MM.1S (cell line): ENCODE measurements around the gene EPN3.

Source experiments
- DNase-seq: peaks from one replicate; pipeline ENCODE4 v3.0.0-alpha.2; 2015
- H2AFZ ChIP-seq: fragments of 300-600 bp; sonication (generic); 2 replicates; pipeline ENCODE4 v1.6.0; 2016; ENCODE audit warnings: antibody characterized with exemption, low read length
- H3F3A ChIP-seq: fragments of 300-600 bp; sonication (generic); 2 replicates; pipeline ENCODE4 v1.6.1; 2016; ENCODE audit warnings: mild to moderate bottlenecking, antibody characterized with exemption, low read length, moderate library complexity, mixed read lengths; ENCODE audit not compliant: insufficient read depth
- H3K27ac ChIP-seq: fragments of 300-600 bp; sonication (generic); 2 replicates; pipeline ENCODE4 v1.5.1; 2016; ENCODE audit warnings: mild to moderate bottlenecking, low read length
- H3K27me3 ChIP-seq: fragments of 300-600 bp; sonication (generic); replicated peaks from 2 replicates; pipeline ENCODE4 v1.6.0; 2016; ENCODE audit warnings: low read length; ENCODE audit not compliant: insufficient read depth
- H3K36me3 ChIP-seq: fragments of 300-600 bp; sonication (generic); replicated peaks from 2 replicates; pipeline ENCODE4 v1.6.1; 2016; ENCODE audit warnings: mild to moderate bottlenecking, low read length, mixed read lengths; ENCODE audit not compliant: insufficient read depth
- H3K4me1 ChIP-seq: fragments of 300-600 bp; sonication (generic); 2 replicates; pipeline ENCODE4 v1.6.1; 2016; ENCODE audit warnings: low read length, mixed read lengths
- H3K4me2 ChIP-seq: fragments of 300-600 bp; sonication (generic); 2 replicates; pipeline ENCODE4 v1.6.0; 2016; ENCODE audit warnings: low read depth, low read length
- H3K4me3 ChIP-seq: fragments of 300-600 bp; sonication (generic); 2 replicates; pipeline ENCODE4 v1.5.1; 2016; ENCODE audit warnings: low read length, mixed read lengths
- H3K79me2 ChIP-seq: fragments of 300-600 bp; sonication (generic); 2 replicates; pipeline ENCODE4 v1.6.1; 2016; ENCODE audit warnings: mixed run types, low read length, mixed read lengths
- H3K9ac ChIP-seq: fragments of 300-600 bp; sonication (generic); 2 replicates; pipeline ENCODE4 v1.6.1; 2016; ENCODE audit warnings: low read length, mixed read lengths
- H3K9me2 ChIP-seq: fragments of 300-600 bp; sonication (generic); replicated peaks from 2 replicates; pipeline ENCODE4 v1.6.1; 2016; ENCODE audit warnings: mild to moderate bottlenecking, low read length, mixed read lengths; ENCODE audit not compliant: insufficient read depth
- H3K9me3 ChIP-seq: fragments of 300-600 bp; sonication (generic); replicated peaks from 2 replicates; pipeline ENCODE4 v1.6.1; 2016; ENCODE audit warnings: mild to moderate bottlenecking, low read length, mixed read lengths; ENCODE audit not compliant: insufficient read depth
- H4K20me1 ChIP-seq: fragments of 300-600 bp; sonication (generic); 2 replicates; pipeline ENCODE4 v1.6.1; 2016; ENCODE audit warnings: mild to moderate bottlenecking, low read length, moderate library complexity, mixed read lengths; ENCODE audit not compliant: insufficient read depth
- EZH2 ChIP-seq: fragments of 300-600 bp; sonication (generic); optimal IDR thresholded peaks from 2 replicates; pipeline ENCODE3; 2017; ENCODE audit warnings: low read depth, mild to moderate bottlenecking, antibody characterized with exemption, low read length, mixed read lengths
- EZH2phosphoT487 ChIP-seq: fragments of 300-600 bp; sonication (generic); IDR thresholded peaks from 2 replicates; pipeline ENCODE4 v1.6.1; 2018; ENCODE audit warnings: antibody characterized with exemption, low read length
- TF ChIP-seq, protein P1 (sequence below): fragments of 300-600 bp; sonication (generic); IDR thresholded peaks from 2 replicates; pipeline ENCODE4 v1.5.1; 2016; ENCODE audit warnings: antibody characterized with exemption, low read length, mixed read lengths

The EPN3 gene

DNA sequence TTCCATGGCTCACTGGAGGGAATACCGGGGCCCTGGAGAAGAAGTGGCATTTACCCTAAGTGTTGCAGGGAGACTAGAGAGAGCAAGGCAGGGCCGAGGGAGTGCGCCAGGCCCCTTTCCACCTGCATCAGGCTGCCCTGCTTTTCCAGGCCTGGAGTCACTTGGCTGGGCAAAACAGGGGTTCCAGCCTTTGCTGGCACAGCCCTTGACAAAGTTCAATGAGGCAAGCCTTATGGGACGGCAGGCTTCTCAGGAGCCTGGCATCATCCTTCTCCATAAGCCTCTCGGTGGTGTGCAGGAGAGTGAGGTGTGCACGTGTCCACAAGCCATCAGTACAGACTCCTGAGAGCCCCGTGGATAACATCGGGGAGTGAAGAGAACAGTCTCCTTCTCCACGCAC is 55.0 kb downstream of the EPN3 start:
- TF ChIP-seq EZH2 (no peak), EZH2phosphoT487 (no peak)
- TF ChIP-seq, protein P1, sequence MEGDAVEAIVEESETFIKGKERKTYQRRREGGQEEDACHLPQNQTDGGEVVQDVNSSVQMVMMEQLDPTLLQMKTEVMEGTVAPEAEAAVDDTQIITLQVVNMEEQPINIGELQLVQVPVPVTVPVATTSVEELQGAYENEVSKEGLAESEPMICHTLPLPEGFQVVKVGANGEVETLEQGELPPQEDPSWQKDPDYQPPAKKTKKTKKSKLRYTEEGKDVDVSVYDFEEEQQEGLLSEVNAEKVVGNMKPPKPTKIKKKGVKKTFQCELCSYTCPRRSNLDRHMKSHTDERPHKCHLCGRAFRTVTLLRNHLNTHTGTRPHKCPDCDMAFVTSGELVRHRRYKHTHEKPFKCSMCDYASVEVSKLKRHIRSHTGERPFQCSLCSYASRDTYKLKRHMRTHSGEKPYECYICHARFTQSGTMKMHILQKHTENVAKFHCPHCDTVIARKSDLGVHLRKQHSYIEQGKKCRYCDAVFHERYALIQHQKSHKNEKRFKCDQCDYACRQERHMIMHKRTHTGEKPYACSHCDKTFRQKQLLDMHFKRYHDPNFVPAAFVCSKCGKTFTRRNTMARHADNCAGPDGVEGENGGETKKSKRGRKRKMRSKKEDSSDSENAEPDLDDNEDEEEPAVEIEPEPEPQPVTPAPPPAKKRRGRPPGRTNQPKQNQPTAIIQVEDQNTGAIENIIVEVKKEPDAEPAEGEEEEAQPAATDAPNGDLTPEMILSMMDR, result no peak
- Histone ChIP-seq H3F3A (no peaks in the 10 kb centered on the region), H3K27ac (no peak overlapping the region), H3K27me3 (peaks cover 81% of the 10 kb centered on the region), H4K20me1 (no peaks in the 10 kb centered on the region), H3K4me3 (no peak overlapping the region), H3K4me1 (no peaks in the 10 kb centered on the region), H3K4me2 (no peak overlapping the region), H3K9ac (no peak overlapping the region), H3K9me2 (no peaks in the 10 kb centered on the region), H3K36me3 (no peaks in the 10 kb centered on the region), H3K9me3 (no peaks in the 10 kb centered on the region), H3K79me2 (no peaks in the 10 kb centered on the region), H2AFZ (no peak overlapping the region)
- DNase-seq, result no peak

DNA sequence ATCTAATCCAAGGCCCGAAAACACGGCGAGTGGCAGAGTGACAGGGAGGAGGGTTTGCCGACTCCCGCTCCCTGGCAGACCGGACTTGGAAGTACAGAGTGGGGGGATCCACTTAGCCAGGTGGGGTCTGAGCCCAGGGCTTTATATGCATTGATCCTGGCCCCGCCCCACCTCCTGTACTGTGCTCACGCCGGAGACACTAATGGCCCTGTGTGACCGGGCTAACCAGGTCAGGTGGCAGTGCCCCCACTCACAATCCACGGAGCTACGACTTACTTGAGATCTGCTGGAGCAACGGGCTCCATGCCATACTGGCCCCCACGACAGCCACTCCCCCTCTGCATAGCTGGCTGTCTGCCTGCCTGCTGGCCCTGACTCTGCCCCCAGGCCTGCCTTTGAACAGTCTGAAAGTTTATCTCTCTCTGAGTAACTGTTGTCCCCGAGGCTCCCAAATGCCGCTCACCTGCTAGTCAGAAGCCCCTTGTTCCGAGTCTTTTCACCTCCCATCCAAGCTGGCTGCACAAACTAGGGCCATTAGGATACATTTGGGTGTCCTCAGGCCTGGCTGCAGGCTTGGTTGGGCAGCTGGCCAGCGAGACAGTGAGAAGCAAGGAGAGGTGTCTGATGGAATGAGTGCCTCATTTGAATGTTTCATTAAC is 56.0 kb downstream of the EPN3 start:
- Histone ChIP-seq H3K36me3 (no peaks in the 10 kb centered on the region), H3K4me2 (no peak overlapping the region), H3F3A (no peaks in the 10 kb centered on the region), H3K9ac (no peak overlapping the region), H3K4me1 (no peaks in the 10 kb centered on the region), H3K79me2 (no peaks in the 10 kb centered on the region), H2AFZ (no peak overlapping the region), H3K27me3 (peaks cover 82% of the 10 kb centered on the region), H3K9me2 (no peaks in the 10 kb centered on the region), H3K4me3 (no peak overlapping the region), H3K27ac (no peak overlapping the region), H3K9me3 (no peaks in the 10 kb centered on the region), H4K20me1 (no peaks in the 10 kb centered on the region)
- DNase-seq, result no peak
- no peak for TF ChIP-seq EZH2
- TF ChIP-seq EZH2phosphoT487, result no peak
- TF ChIP-seq, protein P1, result no peak

DNA sequence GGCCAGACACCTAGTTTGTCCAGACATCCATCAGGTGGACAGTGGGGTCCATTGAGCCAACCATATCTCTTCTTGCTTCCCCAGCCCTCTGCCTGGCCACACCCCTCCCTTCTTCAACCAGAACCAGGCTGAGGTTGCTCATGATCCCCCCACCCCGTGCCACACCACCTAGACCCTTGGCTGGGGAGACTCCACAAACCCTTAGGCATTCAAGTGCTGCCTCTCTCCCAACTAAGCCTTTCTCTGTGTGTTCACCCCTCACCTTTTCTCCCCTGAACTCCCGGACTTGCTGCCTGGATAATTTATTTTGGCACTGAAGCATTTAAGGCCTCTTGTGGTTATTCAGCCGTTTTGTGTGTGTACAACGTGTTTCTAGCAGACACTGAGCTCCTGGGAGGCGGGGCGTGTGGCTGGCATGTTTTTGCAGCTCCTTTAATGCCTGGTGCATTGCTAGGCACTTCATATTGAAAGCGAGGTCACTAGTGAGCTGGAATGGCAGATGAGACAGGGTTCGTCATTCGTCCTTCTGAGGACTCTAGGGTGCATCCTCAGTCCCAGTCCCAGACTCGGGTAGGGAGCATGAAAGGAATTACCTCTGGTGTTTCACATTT is 56.7 kb downstream of the EPN3 start:
- H3K4me1 ChIP-seq, result no peaks in the 10 kb centered on the region
- H2AFZ ChIP-seq, result no peak overlapping the region
- TF ChIP-seq EZH2phosphoT487 (no peak), EZH2 (no peak)
- TF ChIP-seq, protein P1, result no peak
- no peaks in the 10 kb centered on the region for H4K20me1 ChIP-seq
- H3K4me2 ChIP-seq, result no peak overlapping the region
- no peaks in the 10 kb centered on the region for H3K79me2 ChIP-seq
- H3K4me3 ChIP-seq, result no peak overlapping the region
- no peaks in the 10 kb centered on the region for H3F3A ChIP-seq
- H3K27me3 ChIP-seq, result peaks cover 82% of the 10 kb centered on the region
- H3K9me2 ChIP-seq, result no peaks in the 10 kb centered on the region
- no peak for DNase-seq
- H3K9me3 ChIP-seq, result no peaks in the 10 kb centered on the region
- H3K9ac ChIP-seq, result no peak overlapping the region
- no peaks in the 10 kb centered on the region for H3K36me3 ChIP-seq
- no peak overlapping the region for H3K27ac ChIP-seq
